Measurements from ENCODE around the gene PRKCE.

The PRKCE gene

DNA sequence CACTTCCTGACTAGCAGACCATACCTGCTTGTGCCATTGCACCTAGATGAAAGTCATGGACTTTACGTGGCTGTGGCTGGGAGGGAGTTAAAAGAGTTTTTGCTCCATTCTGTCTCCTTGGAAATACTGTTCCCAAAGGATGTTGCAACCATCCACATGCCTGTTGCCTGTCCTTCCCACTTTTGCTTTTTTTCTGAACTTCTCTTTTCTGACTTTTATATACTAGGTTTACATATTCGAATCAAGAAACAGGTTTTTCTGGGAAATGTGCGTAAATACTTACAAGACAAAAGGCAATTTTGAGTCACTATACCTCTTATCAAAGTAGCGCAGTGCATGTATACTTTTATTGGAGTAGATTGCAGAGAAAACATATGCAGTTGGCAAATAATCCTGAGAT lies 244.8 kb downstream of the PRKCE start:
- H3K9me3 ChIP-seq (ENCODE audit: control insufficient read depth, low read depth, low read length): no peaks in the 10 kb centered on the region
- no peaks in the 10 kb centered on the region for H3K4me1 ChIP-seq (ENCODE audit: control insufficient read depth, low read depth, low read length)
- no peaks in the 10 kb centered on the region for H3K27me3 ChIP-seq (ENCODE audit: control insufficient read depth, insufficient read depth, low read length)
- no peaks in the 10 kb centered on the region for H3K36me3 ChIP-seq (ENCODE audit: control insufficient read depth, low read depth, low read length)
- H3K4me3 ChIP-seq (ENCODE audit: low read length): no peak overlapping the region
- H3K9ac ChIP-seq (ENCODE audit: low read length): no peak overlapping the region
- H3K27ac ChIP-seq (ENCODE audit: low read length): no peak overlapping the region

DNA sequence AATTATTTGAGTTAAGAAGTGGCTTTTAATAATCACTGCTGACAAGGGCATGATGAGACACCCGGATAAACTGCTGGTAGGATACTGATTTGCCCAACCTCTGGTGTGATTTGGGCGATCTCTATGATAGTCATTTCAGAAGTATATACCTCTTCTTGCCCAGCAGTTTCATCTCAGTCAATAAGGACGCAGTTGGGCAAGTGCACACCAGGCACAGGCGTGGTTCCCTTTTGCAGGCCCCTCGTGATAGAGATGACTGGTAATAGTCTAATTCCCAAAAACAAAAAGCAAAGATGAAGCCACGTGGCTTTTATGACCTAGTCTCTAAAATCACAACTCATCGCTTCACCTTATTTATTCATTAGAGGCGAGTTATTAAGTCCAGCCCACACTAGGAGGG lies 246.4 kb downstream of the PRKCE start:
- no peaks in the 10 kb centered on the region for H3K4me1 ChIP-seq (ENCODE audit: control insufficient read depth, low read depth, low read length)
- no peaks in the 10 kb centered on the region for H3K36me3 ChIP-seq (ENCODE audit: control insufficient read depth, low read depth, low read length)
- H3K4me3 ChIP-seq (ENCODE audit: low read length): no peak overlapping the region
- H3K27me3 ChIP-seq (ENCODE audit: control insufficient read depth, insufficient read depth, low read length): no peaks in the 10 kb centered on the region
- no peak overlapping the region for H3K9ac ChIP-seq (ENCODE audit: low read length)
- H3K9me3 ChIP-seq (ENCODE audit: control insufficient read depth, low read depth, low read length): no peaks in the 10 kb centered on the region
- H3K27ac ChIP-seq (ENCODE audit: low read length): no peak overlapping the region

DNA sequence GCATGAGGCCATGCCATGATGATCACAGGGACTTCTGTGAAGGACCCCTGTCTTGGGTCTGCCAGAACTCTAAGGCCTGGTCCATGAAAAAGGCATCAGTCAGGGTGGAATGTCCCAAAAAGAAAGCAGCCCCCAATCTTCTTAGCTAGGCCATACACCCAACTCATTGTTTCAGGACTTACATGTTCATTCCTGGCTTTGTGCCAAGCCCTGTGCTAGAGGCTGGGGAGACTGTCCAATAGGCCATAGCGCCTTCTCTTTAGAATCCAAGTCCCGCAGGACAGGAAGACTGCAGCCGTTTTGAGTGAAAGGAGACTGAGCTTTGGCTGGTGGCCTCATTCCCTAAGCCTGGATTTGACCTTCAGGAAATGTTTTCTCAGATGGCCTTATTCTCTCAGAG lies 247.3 kb downstream of the PRKCE start:
- Histone ChIP-seq H3K36me3 (ENCODE audit: control insufficient read depth, low read depth, low read length) (no peaks in the 10 kb centered on the region), H3K4me1 (ENCODE audit: control insufficient read depth, low read depth, low read length) (no peaks in the 10 kb centered on the region)

DNA sequence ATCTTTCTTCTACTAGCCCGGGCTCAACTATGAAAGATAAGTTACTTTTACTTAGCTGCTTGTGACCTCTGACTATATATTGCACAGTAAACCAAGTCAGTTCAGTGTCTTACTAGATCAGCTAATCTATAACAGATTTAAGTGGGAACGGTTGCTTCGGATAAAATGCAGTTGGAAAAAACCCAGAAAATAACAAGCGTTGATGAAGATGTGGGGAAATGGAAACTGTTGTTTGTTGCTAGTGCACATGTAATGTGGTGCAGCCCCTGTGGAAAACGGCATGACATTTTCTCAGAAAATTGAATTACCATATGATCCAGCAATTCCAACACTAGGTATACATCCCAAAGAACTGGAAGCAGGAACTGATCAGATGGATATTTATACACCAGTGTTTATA lies 248.5 kb downstream of the PRKCE start:
- no peak overlapping the region for H3K9ac ChIP-seq (ENCODE audit: low read length)
- no peaks in the 10 kb centered on the region for H3K36me3 ChIP-seq (ENCODE audit: control insufficient read depth, low read depth, low read length)
- H3K4me3 ChIP-seq (ENCODE audit: low read length): no peak overlapping the region
- no peaks in the 10 kb centered on the region for H3K4me1 ChIP-seq (ENCODE audit: control insufficient read depth, low read depth, low read length)
- H3K27me3 ChIP-seq (ENCODE audit: control insufficient read depth, insufficient read depth, low read length): no peaks in the 10 kb centered on the region
- H3K27ac ChIP-seq (ENCODE audit: low read length): no peak overlapping the region
- no peaks in the 10 kb centered on the region for H3K9me3 ChIP-seq (ENCODE audit: control insufficient read depth, low read depth, low read length)

More for the DNA sequence above, 247.3 kb downstream of the PRKCE start:
- Histone ChIP-seq H3K27me3 (ENCODE audit: control insufficient read depth, insufficient read depth, low read length) (no peaks in the 10 kb centered on the region), H3K4me3 (ENCODE audit: low read length) (no peak overlapping the region), H3K9ac (ENCODE audit: low read length) (no peak overlapping the region), H3K9me3 (ENCODE audit: control insufficient read depth, low read depth, low read length) (no peaks in the 10 kb centered on the region), H3K27ac (ENCODE audit: low read length) (no peak overlapping the region)

DNA sequence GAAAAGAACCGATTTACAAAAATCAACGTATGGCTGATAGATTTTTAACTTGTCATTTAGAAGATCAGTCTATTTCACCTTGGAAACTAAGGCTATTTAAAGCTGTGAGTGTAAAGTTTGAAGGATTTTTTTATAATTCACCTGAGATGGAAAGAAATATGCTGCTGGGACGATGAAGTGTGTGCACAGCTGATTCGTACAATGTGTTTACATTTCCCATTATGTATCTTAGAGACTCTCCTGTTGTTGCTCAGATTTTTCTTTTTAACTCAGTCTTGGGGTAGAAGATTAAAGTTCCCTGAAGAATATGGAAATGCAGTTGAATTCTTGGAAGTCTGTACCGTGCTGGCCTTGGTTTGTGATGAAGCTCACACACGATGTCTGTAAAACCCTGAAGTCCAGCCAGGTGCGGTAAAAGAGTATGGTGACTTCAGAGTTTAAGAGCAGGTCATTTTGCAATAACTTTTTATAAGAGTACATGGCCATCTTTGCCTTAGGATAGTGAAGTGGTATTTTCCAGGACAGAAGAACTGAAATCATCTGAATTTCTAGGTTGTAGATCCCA lies 250.1 kb downstream of the PRKCE start:
- H3K4me3 ChIP-seq (ENCODE audit: low read length): no peak overlapping the region
- no peaks in the 10 kb centered on the region for H3K4me1 ChIP-seq (ENCODE audit: control insufficient read depth, low read depth, low read length)
- H3K36me3 ChIP-seq (ENCODE audit: control insufficient read depth, low read depth, low read length): no peaks in the 10 kb centered on the region
- H3K9me3 ChIP-seq (ENCODE audit: control insufficient read depth, low read depth, low read length): no peaks in the 10 kb centered on the region
- H3K27ac ChIP-seq (ENCODE audit: low read length): no peak overlapping the region
- H3K9ac ChIP-seq (ENCODE audit: low read length): no peak overlapping the region
- H3K27me3 ChIP-seq (ENCODE audit: control insufficient read depth, insufficient read depth, low read length): no peaks in the 10 kb centered on the region

DNA sequence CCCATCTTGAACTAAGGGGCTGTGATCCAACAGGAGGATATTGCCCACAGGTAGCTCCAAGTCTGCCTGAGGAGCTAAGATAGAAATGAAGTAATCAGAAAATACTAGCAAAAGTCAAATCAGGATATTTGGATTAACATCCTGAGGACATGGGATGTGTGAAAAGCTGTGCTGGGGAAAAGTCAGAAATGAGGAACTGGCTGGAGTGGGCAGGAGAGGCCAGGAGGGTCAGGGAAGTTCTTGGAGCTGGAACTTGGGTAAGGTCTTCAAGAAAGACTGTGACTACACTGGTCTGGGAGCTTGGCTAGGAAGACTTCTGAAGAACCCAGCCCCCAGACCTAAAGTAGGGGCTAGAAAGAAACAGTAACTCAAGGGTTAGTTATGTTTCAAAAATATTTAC lies 250.9 kb downstream of the PRKCE start:
- Histone ChIP-seq H3K4me1 (ENCODE audit: control insufficient read depth, low read depth, low read length) (no peaks in the 10 kb centered on the region), H3K27me3 (ENCODE audit: control insufficient read depth, insufficient read depth, low read length) (no peaks in the 10 kb centered on the region), H3K9ac (ENCODE audit: low read length) (no peak overlapping the region), H3K4me3 (ENCODE audit: low read length) (no peak overlapping the region), H3K9me3 (ENCODE audit: control insufficient read depth, low read depth, low read length) (no peaks in the 10 kb centered on the region), H3K36me3 (ENCODE audit: control insufficient read depth, low read depth, low read length) (no peaks in the 10 kb centered on the region), H3K27ac (ENCODE audit: low read length) (no peak overlapping the region)

DNA sequence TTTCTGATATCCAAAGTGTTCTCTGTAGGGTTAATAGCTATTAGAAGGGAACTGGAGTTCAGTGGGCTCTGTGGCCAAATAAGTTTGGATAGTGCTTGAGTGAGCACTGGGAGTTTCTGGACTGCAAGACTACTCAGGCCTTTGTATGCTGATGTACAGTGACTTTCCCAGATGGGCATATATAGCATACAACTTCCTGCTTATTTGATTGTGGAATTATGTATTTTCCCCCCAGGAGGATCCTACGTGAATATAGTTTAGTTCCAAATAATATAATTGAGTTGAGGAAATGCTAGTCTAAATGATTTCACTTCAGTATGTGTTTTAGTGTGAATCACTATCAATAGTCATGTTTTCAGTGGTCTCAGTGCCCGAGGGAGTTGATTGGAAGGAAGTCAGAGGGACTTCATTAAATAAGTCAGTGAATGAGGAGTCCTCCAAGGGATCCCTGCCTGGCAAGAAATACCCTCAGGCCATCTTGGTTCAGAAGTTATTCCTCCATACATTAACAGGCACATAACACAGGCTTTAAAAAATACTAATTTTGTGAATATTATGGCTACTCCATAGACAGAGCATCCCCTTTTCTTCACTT lies 251.4 kb downstream of the PRKCE start:
- H3K4me3 ChIP-seq (ENCODE audit: low read length): no peak overlapping the region
- H3K27me3 ChIP-seq (ENCODE audit: control insufficient read depth, insufficient read depth, low read length): no peaks in the 10 kb centered on the region
- no peaks in the 10 kb centered on the region for H3K36me3 ChIP-seq (ENCODE audit: control insufficient read depth, low read depth, low read length)
- H3K9me3 ChIP-seq (ENCODE audit: control insufficient read depth, low read depth, low read length): no peaks in the 10 kb centered on the region
- H3K4me1 ChIP-seq (ENCODE audit: control insufficient read depth, low read depth, low read length): no peaks in the 10 kb centered on the region
- no peak overlapping the region for H3K9ac ChIP-seq (ENCODE audit: low read length)
- no peak overlapping the region for H3K27ac ChIP-seq (ENCODE audit: low read length)

DNA sequence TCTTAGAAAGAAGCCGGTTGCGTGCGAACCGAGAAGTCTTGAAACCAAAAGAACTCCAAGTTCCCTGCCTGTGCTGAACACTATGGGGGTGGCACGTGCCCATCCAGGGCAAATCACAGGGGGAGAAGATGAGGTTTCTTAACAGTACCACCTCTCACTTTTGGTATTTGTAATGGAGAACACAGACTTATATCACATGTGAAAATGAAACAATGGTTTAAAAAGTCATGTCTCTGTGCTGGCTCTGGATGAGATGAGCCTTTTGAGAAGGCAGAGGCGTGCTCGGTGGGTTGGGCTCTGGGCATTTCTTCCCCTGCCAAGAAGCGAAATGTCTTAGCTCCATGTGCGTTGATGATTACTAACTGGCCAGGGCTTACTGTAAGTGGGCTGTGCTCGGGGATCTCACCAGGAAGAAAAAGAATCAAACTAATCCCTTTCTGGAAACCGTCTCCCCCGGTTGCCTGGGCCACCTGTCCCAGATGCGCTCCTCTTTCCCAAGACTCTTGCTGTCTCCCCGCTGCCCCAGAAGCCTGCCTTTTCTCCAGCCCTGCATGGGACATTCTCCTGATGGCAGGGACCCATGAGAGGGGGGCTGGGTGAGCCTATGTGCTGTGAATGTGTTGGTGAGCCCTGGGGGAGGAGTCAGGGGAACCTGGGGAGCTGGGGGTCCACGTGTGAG lies 252.9 kb downstream of the PRKCE start:
- H3K27ac ChIP-seq (ENCODE audit: low read length): no peak overlapping the region

DNA sequence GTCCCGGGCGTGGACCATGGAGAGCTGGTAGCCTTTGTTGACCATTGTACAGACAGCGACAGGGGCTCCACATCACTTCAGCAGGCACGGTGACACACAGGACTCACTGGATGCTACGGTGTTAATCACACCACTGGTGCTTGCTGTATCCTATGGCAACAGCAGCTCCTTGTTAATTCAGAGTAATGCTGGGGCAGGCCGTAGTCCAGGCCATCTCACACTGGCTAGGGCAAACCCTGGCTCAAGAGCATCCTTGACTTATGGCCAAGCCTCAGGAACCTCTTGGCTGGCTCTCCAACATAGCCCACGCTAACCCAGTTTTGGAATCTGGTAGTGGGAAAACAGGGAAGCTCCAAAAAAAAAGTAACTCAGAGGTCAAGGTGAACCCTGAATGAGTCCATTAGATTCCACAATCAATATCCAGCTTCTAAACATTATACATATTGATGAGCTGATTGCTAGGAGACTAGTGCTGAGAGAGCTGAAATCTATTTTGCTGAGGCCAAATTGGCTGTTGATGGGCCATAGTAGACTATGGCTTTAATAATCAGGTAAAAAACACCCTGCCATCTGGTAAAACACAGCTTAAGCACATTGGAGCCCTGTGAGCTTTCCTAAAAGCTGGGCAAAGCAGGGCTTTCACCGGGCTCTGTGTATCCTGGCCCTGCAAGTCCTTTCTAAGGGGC lies 253.6 kb downstream of the PRKCE start:
- H3K27ac ChIP-seq (ENCODE audit: low read length): no peak overlapping the region
- no peaks in the 10 kb centered on the region for H3K36me3 ChIP-seq (ENCODE audit: control insufficient read depth, low read depth, low read length)
- H3K9ac ChIP-seq (ENCODE audit: low read length): no peak overlapping the region
- H3K27me3 ChIP-seq (ENCODE audit: control insufficient read depth, insufficient read depth, low read length): no peaks in the 10 kb centered on the region
- no peak overlapping the region for H3K4me3 ChIP-seq (ENCODE audit: low read length)
- H3K9me3 ChIP-seq (ENCODE audit: control insufficient read depth, low read depth, low read length): no peaks in the 10 kb centered on the region
- no peaks in the 10 kb centered on the region for H3K4me1 ChIP-seq (ENCODE audit: control insufficient read depth, low read depth, low read length)

More for the DNA sequence above, 252.9 kb downstream of the PRKCE start:
- H3K9me3 ChIP-seq (ENCODE audit: control insufficient read depth, low read depth, low read length): no peaks in the 10 kb centered on the region
- H3K4me1 ChIP-seq (ENCODE audit: control insufficient read depth, low read depth, low read length): no peaks in the 10 kb centered on the region
- H3K4me3 ChIP-seq (ENCODE audit: low read length): no peak overlapping the region
- no peaks in the 10 kb centered on the region for H3K36me3 ChIP-seq (ENCODE audit: control insufficient read depth, low read depth, low read length)
- no peaks in the 10 kb centered on the region for H3K27me3 ChIP-seq (ENCODE audit: control insufficient read depth, insufficient read depth, low read length)
- H3K9ac ChIP-seq (ENCODE audit: low read length): no peak overlapping the region

DNA sequence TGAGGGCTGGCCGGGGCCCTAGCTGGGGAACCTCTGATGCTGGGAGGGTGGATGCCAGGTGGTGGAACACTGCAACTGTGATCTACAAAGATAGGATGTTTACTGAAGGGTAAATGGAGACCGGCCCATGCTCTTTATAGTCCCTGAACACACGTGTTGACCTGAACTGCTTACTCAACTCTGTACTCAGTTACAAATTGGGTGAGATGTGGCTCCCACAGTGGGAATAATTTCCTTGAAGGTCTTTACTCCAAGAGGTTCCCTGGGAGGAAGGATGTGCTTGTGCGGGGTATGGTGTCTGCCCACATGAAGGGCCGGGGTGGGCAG lies 254.1 kb downstream of the PRKCE start:
- H3K27me3 ChIP-seq (ENCODE audit: control insufficient read depth, insufficient read depth, low read length): no peaks in the 10 kb centered on the region
- H3K4me1 ChIP-seq (ENCODE audit: control insufficient read depth, low read depth, low read length): no peaks in the 10 kb centered on the region
- no peak overlapping the region for H3K9ac ChIP-seq (ENCODE audit: low read length)
- no peak overlapping the region for H3K4me3 ChIP-seq (ENCODE audit: low read length)
- H3K36me3 ChIP-seq (ENCODE audit: control insufficient read depth, low read depth, low read length): no peaks in the 10 kb centered on the region
- H3K9me3 ChIP-seq (ENCODE audit: control insufficient read depth, low read depth, low read length): no peaks in the 10 kb centered on the region
- no peak overlapping the region for H3K27ac ChIP-seq (ENCODE audit: low read length)

DNA sequence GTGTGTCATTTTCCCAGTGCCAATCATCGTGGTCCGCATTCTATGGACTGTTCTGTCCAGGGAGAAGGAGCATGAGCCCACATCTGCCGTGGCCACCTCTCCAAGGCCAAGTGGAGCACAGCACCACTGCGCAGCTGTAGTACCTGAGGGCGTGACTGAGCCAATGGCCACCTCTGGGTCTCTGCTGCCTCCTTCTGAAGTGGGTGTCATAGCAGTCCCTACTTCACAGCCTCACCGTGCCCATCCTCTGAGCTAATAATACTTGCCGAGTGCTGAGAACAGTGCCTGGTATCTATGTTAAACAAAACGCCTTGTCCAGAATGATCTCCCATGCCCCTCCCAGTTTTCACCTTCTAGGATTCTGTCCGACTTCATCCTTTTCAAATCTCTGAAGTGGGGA lies 256.1 kb downstream of the PRKCE start:
- no peaks in the 10 kb centered on the region for H3K27me3 ChIP-seq (ENCODE audit: control insufficient read depth, insufficient read depth, low read length)
- H3K27ac ChIP-seq (ENCODE audit: low read length): no peak overlapping the region
- H3K4me1 ChIP-seq (ENCODE audit: control insufficient read depth, low read depth, low read length): no peaks in the 10 kb centered on the region
- no peaks in the 10 kb centered on the region for H3K9me3 ChIP-seq (ENCODE audit: control insufficient read depth, low read depth, low read length)
- no peaks in the 10 kb centered on the region for H3K36me3 ChIP-seq (ENCODE audit: control insufficient read depth, low read depth, low read length)
- H3K9ac ChIP-seq (ENCODE audit: low read length): no peak overlapping the region
- no peak overlapping the region for H3K4me3 ChIP-seq (ENCODE audit: low read length)

All from iPS-18a (cell line).